ENCODE results near the gene CRTC2. TPM values are rescaled to one million over a fixed set of nuclear protein-coding genes. Genes with fewer than 3 reads are reported as not detected.
"Not testable (repeated sequence)": the region's sequence is repeated elsewhere in the genome, so short reads cannot be mapped to it uniquely, and the experiment has no call there.

Gene CRTC2
- total RNA-seq, 1 donor from 2014 or later = 76.4 TPM

- intact Hi-C loops (cut with micrococcal nuclease) = no loop called here
- peak overlapping the region; percentile 56 for H3K27ac Mint-ChIP-seq
Measured at GRCh38 chr1:153928245-153928644, 30.2 kb downstream of the CRTC2 start.

GRCh38 chr1:153926405-153926804 is 32.0 kb downstream of the CRTC2 start:
- no peaks in the 10 kb centered on the region for H3K9me3 Mint-ChIP-seq
- no peak overlapping the region for H3K27ac Mint-ChIP-seq
- intact Hi-C loops (cut with micrococcal nuclease) = no loop called here
- DNase-seq (ENCODE audit: low spot score) = no peak
- H3K27me3 Mint-ChIP-seq (ENCODE audit: insufficient read depth) = peaks cover 2% of the 10 kb centered on the region
- H3K4me3 Mint-ChIP-seq = no peak overlapping the region
- no peaks in the 10 kb centered on the region for H3K36me3 Mint-ChIP-seq (ENCODE audit: low read depth)
- H3K4me1 Mint-ChIP-seq (ENCODE audit: low read depth) = peaks cover 30% of the 10 kb centered on the region

More at GRCh38 chr1:153928245-153928644, 30.2 kb downstream of the CRTC2 start:
- Mint-ChIP-seq H3K9me3 (no peaks in the 10 kb centered on the region), H3K4me3 (no peak overlapping the region), H3K4me1 (ENCODE audit: low read depth) (peaks cover 24% of the 10 kb centered on the region), H3K36me3 (ENCODE audit: low read depth) (peaks cover 4% of the 10 kb centered on the region), H3K27me3 (ENCODE audit: insufficient read depth) (no peaks in the 10 kb centered on the region)
- no peak for DNase-seq (ENCODE audit: low spot score)

GRCh38 chr1:153922972-153923925 is 35.2 kb downstream of the CRTC2 start, which contains the start of gene GATAD2B:
Gene GATAD2B (minus strand): TSS chr1:153922972. CDS start chr1:153828347, 94,625 bp downstream.
- DNase-seq (ENCODE audit: low spot score) = peak; percentile 99
- Mint-ChIP-seq H3K4me1 (ENCODE audit: low read depth) (peaks cover 53% of the 10 kb centered on the region), H3K9me3 (no peaks in the 10 kb centered on the region), H3K4me3 (peak within 1 kb of the TSS; percentile 97), H3K27me3 (ENCODE audit: insufficient read depth) (peaks cover 2% of the 10 kb centered on the region), H3K36me3 (ENCODE audit: low read depth) (peaks cover 5% of the 10 kb centered on the region), H3K27ac (peak within 1 kb of the TSS; percentile 92)
- intact Hi-C loops (cut with micrococcal nuclease) = loop anchor here (1.0 to 2.0 kb wide), 13 partner anchors 22 to 350 kb away; partner anchors contain the start of genes CREB3L4, CRTC2, HAX1 and JTB

DNA sequence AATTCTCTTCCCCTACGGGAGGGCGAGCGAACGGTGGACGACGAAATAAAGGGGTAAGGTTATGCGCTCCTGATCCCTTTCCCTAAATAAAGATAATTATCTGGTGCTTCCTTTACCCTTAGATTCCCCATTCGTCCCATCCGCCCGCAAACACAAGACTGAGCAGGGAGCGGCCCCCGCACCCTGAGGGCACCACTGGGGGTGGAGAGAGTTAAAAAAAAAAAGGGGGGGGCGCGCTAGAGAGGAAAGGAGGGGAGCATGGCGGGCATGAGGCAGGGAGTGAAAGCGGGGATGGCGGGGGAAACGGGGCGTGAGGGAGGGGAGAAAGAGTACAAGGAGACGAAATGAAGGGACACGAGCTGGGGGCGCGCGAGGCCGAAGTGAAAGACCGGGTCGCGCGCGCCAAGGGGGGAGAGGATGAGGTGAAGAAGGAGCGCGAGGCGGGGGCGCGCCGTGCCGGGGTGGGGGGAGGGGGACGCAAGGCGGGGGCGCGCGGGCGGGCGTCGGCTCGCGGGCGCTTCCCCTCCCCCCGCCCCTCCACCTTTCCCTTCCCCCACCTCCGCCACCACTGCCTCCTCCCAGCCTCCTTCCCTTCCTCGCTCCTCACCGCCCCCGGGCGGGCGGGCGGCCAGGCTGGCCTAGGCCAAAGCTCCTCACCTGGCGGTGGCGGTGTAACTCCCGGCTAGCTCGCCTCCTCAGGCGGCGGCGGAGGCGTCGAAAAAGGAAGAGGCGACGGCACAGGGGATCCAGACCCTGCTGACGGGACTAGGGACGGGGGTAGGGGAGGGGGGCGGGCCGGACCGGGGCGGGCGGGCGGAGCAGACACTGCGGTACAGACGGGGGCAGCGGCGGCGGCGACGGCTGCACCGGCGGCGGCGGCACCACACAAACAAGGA is 36.1 kb downstream of the CRTC2 start:
- Mint-ChIP-seq H3K36me3 (ENCODE audit: low read depth) (peaks cover 12% of the 10 kb centered on the region), H3K27ac (peak overlapping the region; percentile 92), H3K4me1 (ENCODE audit: low read depth) (peaks cover 58% of the 10 kb centered on the region), H3K4me3 (peak overlapping the region; percentile 97), H3K27me3 (ENCODE audit: insufficient read depth) (peaks cover 2% of the 10 kb centered on the region), H3K9me3 (no peaks in the 10 kb centered on the region)
- peak; percentile 12 for DNase-seq (ENCODE audit: low spot score)
- intact Hi-C loops (cut with micrococcal nuclease) = loop anchor here (2.0 kb wide), 7 partner anchors 34 to 350 kb away; partner anchors contain the start of genes HAX1, JTB and UBAP2L

DNA sequence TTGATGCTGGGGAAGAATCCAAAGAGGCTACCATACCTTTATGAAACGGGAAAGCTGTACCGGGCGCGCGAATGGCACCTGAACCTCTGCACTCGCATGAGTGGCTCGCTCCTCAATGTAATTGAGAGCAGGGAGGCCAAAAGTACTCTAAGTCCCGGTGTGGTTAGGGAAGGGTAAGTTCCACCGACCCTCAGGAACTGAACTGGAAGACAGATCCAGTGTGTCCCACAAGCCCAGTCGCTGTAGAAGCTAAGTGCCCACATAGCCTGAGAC is 36.7 kb downstream of the CRTC2 start:
- peak; percentile 6 for DNase-seq (ENCODE audit: low spot score)
- H3K36me3 Mint-ChIP-seq (ENCODE audit: low read depth) = peaks cover 12% of the 10 kb centered on the region
- intact Hi-C loops (cut with micrococcal nuclease) = loop anchor here (2.0 kb wide), 8 partner anchors 33 to 351 kb away; partner anchors contain the start of genes HAX1, JTB and UBAP2L
- H3K9me3 Mint-ChIP-seq = no peaks in the 10 kb centered on the region
- peak overlapping the region; percentile 87 for H3K4me3 Mint-ChIP-seq
- H3K4me1 Mint-ChIP-seq (ENCODE audit: low read depth) = peaks cover 58% of the 10 kb centered on the region
- peak overlapping the region; percentile 82 for H3K27ac Mint-ChIP-seq
- peaks cover 2% of the 10 kb centered on the region for H3K27me3 Mint-ChIP-seq (ENCODE audit: insufficient read depth)

- Mint-ChIP-seq H3K36me3 (ENCODE audit: low read depth) (peaks cover 15% of the 10 kb centered on the region), H3K4me3 (peak overlapping the region; percentile 87), H3K27me3 (ENCODE audit: insufficient read depth) (peaks cover 2% of the 10 kb centered on the region), H3K9me3 (no peaks in the 10 kb centered on the region), H3K4me1 (ENCODE audit: low read depth) (peaks cover 61% of the 10 kb centered on the region), H3K27ac (peak overlapping the region; percentile 82)
- no peak for DNase-seq (ENCODE audit: low spot score)
- intact Hi-C loops (cut with micrococcal nuclease) = loop anchor here (2.0 kb wide), 1 partner anchor 72 kb away; no protein-coding TSS in a partner anchor
Measured at GRCh38 chr1:153921080-153921802, 37.2 kb downstream of the CRTC2 start.

GRCh38 chr1:153919876-153920852 is 38.2 kb downstream of the CRTC2 start:
- intact Hi-C loops (cut with micrococcal nuclease) = loop anchor here (1.0 to 2.0 kb wide), 2 partner anchors 71 to 99 kb away; no protein-coding TSS in a partner anchor
- Mint-ChIP-seq H3K4me1 (ENCODE audit: low read depth) (peaks cover 64% of the 10 kb centered on the region), H3K9me3 (no peaks in the 10 kb centered on the region)

DNA sequence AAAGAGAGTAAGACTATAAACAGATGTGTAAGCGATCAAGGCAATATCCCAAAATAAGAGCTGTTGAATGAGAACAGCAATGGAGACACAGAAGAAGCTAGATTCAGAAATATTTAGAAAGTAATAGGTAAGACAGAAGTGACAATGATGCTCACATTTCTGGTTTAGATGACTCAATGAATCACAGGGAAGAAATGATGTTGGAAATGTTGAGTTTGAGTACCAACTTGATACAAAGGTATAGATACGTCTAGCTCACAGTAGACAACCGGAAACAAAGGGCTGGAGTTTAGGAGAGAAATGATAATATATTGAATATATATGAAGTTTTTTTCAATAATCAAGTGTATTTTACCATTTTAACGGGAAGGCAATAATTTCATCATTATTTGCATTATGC is 42.1 kb downstream of the CRTC2 start:
- Mint-ChIP-seq H3K9me3 (no peaks in the 10 kb centered on the region), H3K36me3 (ENCODE audit: low read depth) (peaks cover 24% of the 10 kb centered on the region), H3K4me1 (ENCODE audit: low read depth) (peaks cover 52% of the 10 kb centered on the region), H3K4me3 (no peak overlapping the region), H3K27ac (no peak overlapping the region), H3K27me3 (ENCODE audit: insufficient read depth) (no peaks in the 10 kb centered on the region)
- intact Hi-C loops (cut with micrococcal nuclease) = no loop called here
- DNase-seq (ENCODE audit: low spot score) = no peak

More at GRCh38 chr1:153919876-153920852, 38.2 kb downstream of the CRTC2 start:
- H3K36me3 Mint-ChIP-seq (ENCODE audit: low read depth) = peaks cover 17% of the 10 kb centered on the region
- peak; percentile 16 for DNase-seq (ENCODE audit: low spot score)
- peaks cover 2% of the 10 kb centered on the region for H3K27me3 Mint-ChIP-seq (ENCODE audit: insufficient read depth)
- peak overlapping the region; percentile 72 for H3K27ac Mint-ChIP-seq
- peak overlapping the region; percentile 87 for H3K4me3 Mint-ChIP-seq

DNA sequence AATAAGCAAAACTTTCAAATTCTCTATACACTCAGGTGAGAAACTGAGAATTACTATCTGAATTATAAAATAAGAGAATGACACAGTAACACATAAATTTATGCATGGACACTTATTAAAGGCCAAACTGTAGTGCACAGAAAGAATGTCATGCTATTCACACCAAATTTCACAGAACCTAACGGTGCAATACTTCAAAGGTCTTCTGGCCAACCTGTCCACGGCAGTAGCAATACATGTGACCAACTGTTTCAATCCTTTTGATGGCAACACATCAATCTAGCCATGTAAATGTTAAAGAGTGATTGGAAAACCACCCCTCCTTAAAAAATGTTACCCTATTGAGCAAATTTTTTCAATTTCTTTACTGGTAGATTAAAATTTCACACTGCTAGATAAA is 46.1 kb downstream of the CRTC2 start:
- intact Hi-C loops (cut with micrococcal nuclease) = no loop called here
- DNase-seq (ENCODE audit: low spot score) = no peak
- Mint-ChIP-seq H3K4me3 (no peak overlapping the region), H3K36me3 (ENCODE audit: low read depth) (peaks cover 15% of the 10 kb centered on the region), H3K27me3 (ENCODE audit: insufficient read depth) (no peaks in the 10 kb centered on the region), H3K4me1 (ENCODE audit: low read depth) (peaks cover 19% of the 10 kb centered on the region), H3K9me3 (no peaks in the 10 kb centered on the region), H3K27ac (no peak overlapping the region)

DNA sequence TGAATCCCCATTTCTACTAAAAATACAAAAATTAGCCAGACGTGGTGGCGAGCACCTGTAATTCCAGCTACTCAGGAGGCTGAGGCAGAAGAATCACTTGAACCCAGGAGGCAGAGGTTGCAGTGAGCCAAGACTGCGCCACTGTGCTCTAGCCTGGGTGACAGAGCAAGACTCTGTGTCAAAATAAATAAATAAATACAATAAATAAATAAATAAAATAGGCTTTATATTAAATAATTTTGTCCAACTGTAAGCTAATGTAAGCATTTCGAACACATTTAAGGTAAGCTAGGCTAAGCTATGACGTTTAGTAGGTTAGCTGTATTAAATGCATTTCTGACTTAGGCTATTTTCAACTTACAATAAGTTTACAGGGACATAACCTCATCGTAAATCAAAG is 47.9 kb downstream of the CRTC2 start:
- H3K4me3 Mint-ChIP-seq; DNase-seq (ENCODE audit: low spot score); intact Hi-C loops (cut with micrococcal nuclease); H3K9me3 Mint-ChIP-seq; H3K27me3 Mint-ChIP-seq (ENCODE audit: insufficient read depth): not testable (repeated sequence)
- peaks cover 13% of the 10 kb centered on the region for H3K4me1 Mint-ChIP-seq (ENCODE audit: low read depth)
- H3K36me3 Mint-ChIP-seq (ENCODE audit: low read depth) = peaks cover 15% of the 10 kb centered on the region
- peak overlapping the region; percentile 23 for H3K27ac Mint-ChIP-seq

GRCh38 chr1:153908071-153908470 is 50.3 kb downstream of the CRTC2 start:
- intact Hi-C loops (cut with micrococcal nuclease) = loop anchor here (5.0 kb wide), 1 partner anchor 39 kb away; the partner anchor contains the start of gene DENND4B
- Mint-ChIP-seq H3K9me3 (no peaks in the 10 kb centered on the region), H3K4me3 (no peak overlapping the region), H3K36me3 (ENCODE audit: low read depth) (peaks cover 15% of the 10 kb centered on the region), H3K27me3 (ENCODE audit: insufficient read depth) (no peaks in the 10 kb centered on the region), H3K4me1 (ENCODE audit: low read depth) (peaks cover 13% of the 10 kb centered on the region), H3K27ac (peak overlapping the region; percentile 40)
- no peak for DNase-seq (ENCODE audit: low spot score)

All from activated T-helper 1 cell treated with anti-CD3 and anti-CD28 coated beads, Interleukin-12 subunit alpha, Interleukin-12 subunit beta, Interleukin-2, Interleukin-4 antibody, amounts not matched to agents 30 ng/mL and 10 ng/mL and 1 ng/mL, durations not matched to agents 14 hours and 24 hours and 36 hours (primary cell).